CD4-positive, alpha-beta T cell treated with Interleukin-4 for 1 hour (primary cell): ENCODE results near the gene IL10RB.
A peak's percentile ranks its signal among the peaks of the same experiment; 100 is the strongest.
"Not testable (repeated sequence)": the region's sequence is repeated elsewhere in the genome, so short reads cannot be mapped to it uniquely, and the experiment has no call there.

Experiments
- DNase-seq, 2 donors: peaks; one replicate each; pipeline ENCODE4 v3.0.0-alpha.2; 2020 to 2022

IL10RB gene

GRCh38 chr21:33305344-33305671, 39.1 kb downstream of the IL10RB start:
- DNase-seq: no peak

GRCh38 chr21:33305938-33306337, 39.8 kb downstream of the IL10RB start:
- no peak for DNase-seq

GRCh38 chr21:33308586-33309490, 42.7 kb downstream of the IL10RB start:
- peak; percentile 31 to 42 for DNase-seq

- no peak for DNase-seq
Observed at GRCh38 chr21:33309778-33310177, 43.6 kb downstream of the IL10RB start.

- no peak for DNase-seq
Observed at GRCh38 chr21:33312121-33312520, 46.0 kb downstream of the IL10RB start.

- DNase-seq: no peak
Observed at GRCh38 chr21:33313183-33313582, 47.0 kb downstream of the IL10RB start.

- DNase-seq: no peak
Observed at GRCh38 chr21:33313611-33314010, 47.4 kb downstream of the IL10RB start.

GRCh38 chr21:33314111-33314510, 47.9 kb downstream of the IL10RB start:
- DNase-seq: no peak

GRCh38 chr21:33315946-33316710, 50.0 kb downstream of the IL10RB start:
- DNase-seq: no peak

- DNase-seq: no peak
Observed at GRCh38 chr21:33317145-33317544, 51.0 kb downstream of the IL10RB start.

- no peak for DNase-seq
Observed at GRCh38 chr21:33317786-33318486, 51.8 kb downstream of the IL10RB start.

GRCh38 chr21:33321005-33321404, 54.8 kb downstream of the IL10RB start:
- DNase-seq: not testable (repeated sequence)

GRCh38 chr21:33323610-33324009, 57.4 kb downstream of the IL10RB start:
- DNase-seq: not testable (repeated sequence)

GRCh38 chr21:33324291-33325221, 58.4 kb downstream of the IL10RB start, which contains the start of gene IFNAR1:
TSS of gene IFNAR1 (plus strand) at chr21:33324970. CDS start at chr21:33325056, 86 bp downstream.
- DNase-seq: peak; percentile 97 to 99

- DNase-seq: peak; percentile 80 to 83
Observed at GRCh38 chr21:33325222-33326067, 59.3 kb downstream of the IL10RB start.

- DNase-seq: no peak
Observed at GRCh38 chr21:33327326-33327725, 61.2 kb downstream of the IL10RB start.

GRCh38 chr21:33327792-33328433, 61.7 kb downstream of the IL10RB start:
- no peak for DNase-seq

GRCh38 chr21:33330726-33331125, 64.6 kb downstream of the IL10RB start:
- DNase-seq: no peak

- DNase-seq: peak; percentile 17 to 18
Observed at GRCh38 chr21:33332143-33332542, 66.0 kb downstream of the IL10RB start.

GRCh38 chr21:33334191-33334590, 68.0 kb downstream of the IL10RB start:
- no peak for DNase-seq

GRCh38 chr21:33334824-33335223, 68.7 kb downstream of the IL10RB start:
- no peak for DNase-seq
